ENCODE data around the gene C16orf90.

Gene C16orf90

GRCh38 chr16:3467182-3467581 lies 28.1 kb downstream of the C16orf90 start:
- H3K36me3 ChIP-seq (ENCODE audit: control insufficient read depth, insufficient read depth, low read length): no peaks in the 10 kb centered on the region
- WGBS, 2 experiments: 96% methylated on average over 8 of the region's 8 CpGs

GRCh38 chr16:3465911-3466584 lies 29.2 kb downstream of the C16orf90 start:
- no peaks in the 10 kb centered on the region for H3K36me3 ChIP-seq (ENCODE audit: control insufficient read depth, insufficient read depth, low read length)
- 95 to 96% methylated on average over 21 of the region's 21 CpGs for WGBS, 2 experiments
- H3K9me3 ChIP-seq (ENCODE audit: control insufficient read depth, low read length): no peaks in the 10 kb centered on the region
- no peak overlapping the region for H3K4me3 ChIP-seq (ENCODE audit: insufficient read depth, low read depth, low read length)
- H3K4me1 ChIP-seq (ENCODE audit: control insufficient read depth, insufficient read depth, low read length): peaks cover 12% of the 10 kb centered on the region
- H3K27ac ChIP-seq (ENCODE audit: insufficient read depth, low read depth, low read length, poor library complexity, severe bottlenecking): no peak overlapping the region
- H3K27me3 ChIP-seq (ENCODE audit: control insufficient read depth, insufficient read depth, low read length, poor library complexity, severe bottlenecking): no peaks in the 10 kb centered on the region

More at GRCh38 chr16:3467182-3467581, 28.1 kb downstream of the C16orf90 start:
- H3K4me1 ChIP-seq (ENCODE audit: control insufficient read depth, insufficient read depth, low read length): peaks cover 5% of the 10 kb centered on the region
- no peaks in the 10 kb centered on the region for H3K27me3 ChIP-seq (ENCODE audit: control insufficient read depth, insufficient read depth, low read length, poor library complexity, severe bottlenecking)
- no peak overlapping the region for H3K27ac ChIP-seq (ENCODE audit: insufficient read depth, low read depth, low read length, poor library complexity, severe bottlenecking)
- no peaks in the 10 kb centered on the region for H3K9me3 ChIP-seq (ENCODE audit: control insufficient read depth, low read length)
- no peak overlapping the region for H3K4me3 ChIP-seq (ENCODE audit: insufficient read depth, low read depth, low read length)

GRCh38 chr16:3465301-3465700 lies 30.0 kb downstream of the C16orf90 start:
- Histone ChIP-seq H3K4me3 (ENCODE audit: insufficient read depth, low read depth, low read length) (no peak overlapping the region), H3K36me3 (ENCODE audit: control insufficient read depth, insufficient read depth, low read length) (no peaks in the 10 kb centered on the region), H3K27ac (ENCODE audit: insufficient read depth, low read depth, low read length, poor library complexity, severe bottlenecking) (no peak overlapping the region), H3K27me3 (ENCODE audit: control insufficient read depth, insufficient read depth, low read length, poor library complexity, severe bottlenecking) (no peaks in the 10 kb centered on the region), H3K4me1 (ENCODE audit: control insufficient read depth, insufficient read depth, low read length) (peaks cover 18% of the 10 kb centered on the region), H3K9me3 (ENCODE audit: control insufficient read depth, low read length) (no peaks in the 10 kb centered on the region)
- 95% methylated on average over 12 of the region's 12 CpGs for WGBS, 2 experiments

- H3K36me3 ChIP-seq (ENCODE audit: control insufficient read depth, insufficient read depth, low read length): no peaks in the 10 kb centered on the region
- H3K4me3 ChIP-seq (ENCODE audit: insufficient read depth, low read depth, low read length): peak overlapping the region; percentile 6
- 81 to 87% methylated on average over 8 of the region's 8 CpGs for WGBS, 2 experiments
- no peak overlapping the region for H3K27ac ChIP-seq (ENCODE audit: insufficient read depth, low read depth, low read length, poor library complexity, severe bottlenecking)
- H3K9me3 ChIP-seq (ENCODE audit: control insufficient read depth, low read length): no peaks in the 10 kb centered on the region
- peaks cover 25% of the 10 kb centered on the region for H3K4me1 ChIP-seq (ENCODE audit: control insufficient read depth, insufficient read depth, low read length)
- H3K27me3 ChIP-seq (ENCODE audit: control insufficient read depth, insufficient read depth, low read length, poor library complexity, severe bottlenecking): no peaks in the 10 kb centered on the region
Observed at GRCh38 chr16:3461151-3461550, 34.1 kb downstream of the C16orf90 start.

- Histone ChIP-seq H3K9me3 (ENCODE audit: control insufficient read depth, low read length) (no peaks in the 10 kb centered on the region), H3K4me3 (ENCODE audit: insufficient read depth, low read depth, low read length) (no peak overlapping the region), H3K4me1 (ENCODE audit: control insufficient read depth, insufficient read depth, low read length) (peaks cover 25% of the 10 kb centered on the region), H3K27me3 (ENCODE audit: control insufficient read depth, insufficient read depth, low read length, poor library complexity, severe bottlenecking) (no peaks in the 10 kb centered on the region), H3K36me3 (ENCODE audit: control insufficient read depth, insufficient read depth, low read length) (no peaks in the 10 kb centered on the region), H3K27ac (ENCODE audit: insufficient read depth, low read depth, low read length, poor library complexity, severe bottlenecking) (no peak overlapping the region)
- WGBS, 2 experiments: 93 to 94% methylated on average over 8 of the region's 8 CpGs
Observed at GRCh38 chr16:3460585-3460984, 34.7 kb downstream of the C16orf90 start.

- H3K36me3 ChIP-seq (ENCODE audit: control insufficient read depth, insufficient read depth, low read length): no peaks in the 10 kb centered on the region
- no peak overlapping the region for H3K27ac ChIP-seq (ENCODE audit: insufficient read depth, low read depth, low read length, poor library complexity, severe bottlenecking)
- H3K9me3 ChIP-seq (ENCODE audit: control insufficient read depth, low read length): no peaks in the 10 kb centered on the region
- no peaks in the 10 kb centered on the region for H3K27me3 ChIP-seq (ENCODE audit: control insufficient read depth, insufficient read depth, low read length, poor library complexity, severe bottlenecking)
- WGBS, 2 experiments: 87 to 91% methylated on average over 7 of the region's 7 CpGs
- H3K4me1 ChIP-seq (ENCODE audit: control insufficient read depth, insufficient read depth, low read length): peaks cover 25% of the 10 kb centered on the region
- no peak overlapping the region for H3K4me3 ChIP-seq (ENCODE audit: insufficient read depth, low read depth, low read length)
Observed at GRCh38 chr16:3460121-3460520, 35.2 kb downstream of the C16orf90 start.

- Histone ChIP-seq H3K27ac (ENCODE audit: insufficient read depth, low read depth, low read length, poor library complexity, severe bottlenecking) (no peak overlapping the region), H3K4me1 (ENCODE audit: control insufficient read depth, insufficient read depth, low read length) (peaks cover 25% of the 10 kb centered on the region), H3K27me3 (ENCODE audit: control insufficient read depth, insufficient read depth, low read length, poor library complexity, severe bottlenecking) (no peaks in the 10 kb centered on the region), H3K9me3 (ENCODE audit: control insufficient read depth, low read length) (no peaks in the 10 kb centered on the region), H3K36me3 (ENCODE audit: control insufficient read depth, insufficient read depth, low read length) (no peaks in the 10 kb centered on the region), H3K4me3 (ENCODE audit: insufficient read depth, low read depth, low read length) (peak overlapping the region; percentile 80)
- 64 to 71% methylated on average over 9 of the region's 9 CpGs for WGBS, 2 experiments
Observed at GRCh38 chr16:3459401-3460090, 35.7 kb downstream of the C16orf90 start.

- no peaks in the 10 kb centered on the region for H3K36me3 ChIP-seq (ENCODE audit: control insufficient read depth, insufficient read depth, low read length)
- peak overlapping the region; percentile 80 for H3K4me3 ChIP-seq (ENCODE audit: insufficient read depth, low read depth, low read length)
- H3K27me3 ChIP-seq (ENCODE audit: control insufficient read depth, insufficient read depth, low read length, poor library complexity, severe bottlenecking): no peaks in the 10 kb centered on the region
- peaks cover 25% of the 10 kb centered on the region for H3K4me1 ChIP-seq (ENCODE audit: control insufficient read depth, insufficient read depth, low read length)
- H3K27ac ChIP-seq (ENCODE audit: insufficient read depth, low read depth, low read length, poor library complexity, severe bottlenecking): peak overlapping the region; percentile 68
- H3K9me3 ChIP-seq (ENCODE audit: control insufficient read depth, low read length): no peaks in the 10 kb centered on the region
- WGBS, 2 experiments: 40 to 42% methylated on average over 10 of the region's 10 CpGs
Observed at GRCh38 chr16:3458852-3459361, 36.4 kb downstream of the C16orf90 start.

- Histone ChIP-seq H3K27ac (ENCODE audit: insufficient read depth, low read depth, low read length, poor library complexity, severe bottlenecking) (peak overlapping the region; percentile 68), H3K4me1 (ENCODE audit: control insufficient read depth, insufficient read depth, low read length) (peaks cover 25% of the 10 kb centered on the region), H3K36me3 (ENCODE audit: control insufficient read depth, insufficient read depth, low read length) (no peaks in the 10 kb centered on the region), H3K4me3 (ENCODE audit: insufficient read depth, low read depth, low read length) (peak overlapping the region; percentile 80), H3K27me3 (ENCODE audit: control insufficient read depth, insufficient read depth, low read length, poor library complexity, severe bottlenecking) (no peaks in the 10 kb centered on the region), H3K9me3 (ENCODE audit: control insufficient read depth, low read length) (no peaks in the 10 kb centered on the region)
- WGBS, 2 experiments: 0 to 1% methylated on average over 47 of the region's 47 CpGs
Observed at GRCh38 chr16:3458278-3458851, 36.9 kb downstream of the C16orf90 start.

All from ectodermal cell (in vitro differentiated cells).